GM12891 (cell line): ENCODE results near the gene EGFLAM.

ENCODE experiments used
- DNase-seq: peaks from one replicate; pipeline ENCODE4 v3.0.0; 2011; ENCODE audit warnings: low spot score; ENCODE audit not compliant: insufficient read length
- FAIRE-seq: peaks from 2 replicates; lab custom pipeline; 2011; peaks lifted over from hg19 to GRCh38; lab: Jason Lieb, UNC
- PAX5 ChIP-seq: IDR thresholded peaks from 2 replicates; pipeline ENCODE4 v1.6.1; 2011; ENCODE audit warnings: low read length, moderate library complexity, mild to moderate bottlenecking; ENCODE audit not compliant: insufficient read depth, severe bottlenecking
- POLR2A ChIP-seq: IDR thresholded peaks from 2 replicates; pipeline ENCODE4 v1.6.1; 2011; ENCODE audit warnings: low read depth, low read length, control low read depth
- POLR2AphosphoS5 ChIP-seq: IDR thresholded peaks from 2 replicates; pipeline ENCODE4 v1.6.1; 2011; ENCODE audit warnings: low read depth, low read length, control low read depth
- POU2F2 ChIP-seq: IDR thresholded peaks from 2 replicates; pipeline ENCODE4 v1.6.1; 2011; ENCODE audit warnings: low read depth, mild to moderate bottlenecking, control low read depth, low read length, moderate library complexity
- SPI1 ChIP-seq: IDR thresholded peaks from 2 replicates; pipeline ENCODE4 v1.6.1; 2011; ENCODE audit warnings: low read depth, low read length, control low read depth
- TAF1 ChIP-seq: IDR thresholded peaks from 2 replicates; pipeline ENCODE4 v1.6.1; 2011; ENCODE audit warnings: low read depth, low read length, control low read depth

The EGFLAM gene

DNA sequence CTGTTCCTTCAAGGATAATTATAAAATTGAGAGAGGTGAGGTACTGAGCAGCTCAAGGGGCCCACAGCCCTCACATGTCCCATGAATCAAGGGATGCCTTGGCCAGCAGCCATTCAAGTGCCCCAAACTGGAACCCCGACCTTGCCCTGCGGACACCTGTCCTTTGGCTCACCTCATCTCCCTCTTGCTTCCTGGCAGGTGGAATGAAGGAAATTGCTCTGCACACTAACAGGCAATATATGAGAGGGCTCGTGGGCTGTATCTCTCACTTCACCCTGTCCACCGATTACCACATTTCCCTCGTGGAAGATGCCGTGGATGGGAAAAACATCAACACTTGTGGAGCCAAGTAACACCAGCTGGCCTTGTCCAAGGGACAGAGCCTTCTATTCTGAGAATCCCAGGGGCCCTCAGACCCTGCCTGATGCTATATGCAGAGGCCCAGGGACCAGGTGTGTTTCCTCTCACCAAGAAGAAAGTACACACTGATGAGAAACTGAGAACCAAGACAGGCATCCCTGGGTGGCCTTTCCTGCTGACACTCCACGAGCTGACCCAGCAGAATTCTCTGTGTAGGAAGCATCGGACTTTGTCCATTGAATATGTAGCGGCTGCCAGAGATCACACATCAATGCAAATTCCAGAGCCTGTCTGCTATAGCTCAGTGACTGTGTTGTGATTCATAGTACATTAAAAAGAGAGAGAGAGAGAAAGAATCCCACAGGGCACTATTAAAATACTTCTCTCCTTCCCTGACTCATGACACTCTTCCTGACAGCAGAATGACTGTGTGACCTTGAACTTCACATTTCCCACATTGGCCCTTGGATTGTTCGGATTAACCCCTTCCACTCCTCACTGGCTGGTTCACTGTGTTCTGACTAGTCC, 205.5 kb downstream of the EGFLAM start:
- no peak for TF ChIP-seq POLR2A
- no peak for TF ChIP-seq SPI1
- TF ChIP-seq TAF1: no peak
- no peak for TF ChIP-seq POLR2AphosphoS5
- TF ChIP-seq PAX5: no peak
- no peak for TF ChIP-seq POU2F2
- no peak for DNase-seq
- no peak for FAIRE-seq

DNA sequence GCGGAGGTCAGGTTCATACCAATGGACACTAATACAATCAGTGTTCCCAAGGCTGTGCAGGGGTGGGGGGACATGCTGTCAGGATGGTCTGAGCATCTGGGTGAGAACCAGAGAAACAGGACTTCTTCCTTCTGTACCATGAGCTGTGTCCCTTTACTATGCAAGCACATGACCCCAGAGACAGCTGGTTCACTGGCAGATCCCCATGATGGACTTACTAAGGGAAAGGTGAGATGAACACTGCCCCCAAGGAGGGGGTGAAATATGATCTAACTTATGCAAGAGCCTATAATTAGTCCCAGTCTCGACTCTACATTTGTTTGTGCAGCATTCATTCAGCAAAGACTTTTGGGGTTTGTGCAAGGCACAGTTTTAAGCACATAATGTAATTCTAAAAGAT, 206.7 kb downstream of the EGFLAM start:
- DNase-seq (no peak), FAIRE-seq (no peak)
- no peak for TF ChIP-seq POLR2A
- no peak for TF ChIP-seq POU2F2
- no peak for TF ChIP-seq POLR2AphosphoS5
- TF ChIP-seq SPI1: no peak
- no peak for TF ChIP-seq TAF1
- no peak for TF ChIP-seq PAX5

DNA sequence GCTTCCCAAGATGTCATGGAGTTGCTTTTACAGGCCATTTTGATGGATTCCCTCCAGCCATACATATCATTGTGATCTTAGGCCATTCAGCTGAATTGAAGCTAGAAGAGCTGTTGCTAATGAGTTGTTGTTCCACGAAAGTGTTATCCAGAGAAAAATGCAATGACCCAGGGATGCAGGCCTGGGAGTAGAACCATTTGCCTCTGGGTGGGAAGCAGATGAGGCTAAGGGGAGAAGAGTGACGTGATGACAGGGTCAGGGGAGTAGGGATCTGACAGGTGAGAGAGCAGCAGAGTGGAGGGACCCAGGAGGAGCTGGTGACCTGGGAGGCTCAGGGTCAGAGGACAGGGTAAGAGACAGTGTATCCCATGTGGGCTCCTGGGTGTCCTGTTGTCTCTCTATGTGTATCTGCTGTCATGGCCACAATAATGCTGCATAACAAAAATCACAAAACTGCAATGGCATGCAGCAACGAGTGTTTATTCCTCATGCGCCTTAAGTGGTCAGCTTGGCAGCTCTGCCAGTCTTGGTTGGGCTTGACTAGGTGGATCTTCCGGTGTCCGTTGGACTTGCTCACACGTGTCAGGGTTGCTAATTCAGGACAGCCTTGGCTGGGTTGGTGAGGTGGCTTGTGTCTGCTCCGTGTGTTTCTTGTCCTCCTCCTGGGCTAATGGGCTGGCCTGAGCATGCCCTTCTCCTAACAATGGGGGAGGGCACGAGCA, 207.5 kb downstream of the EGFLAM start:
- TF ChIP-seq POLR2A: no peak
- no peak for TF ChIP-seq PAX5
- no peak for TF ChIP-seq SPI1
- no peak for TF ChIP-seq TAF1
- TF ChIP-seq POLR2AphosphoS5: no peak
- no peak for TF ChIP-seq POU2F2
- DNase-seq (no peak), FAIRE-seq (no peak)

DNA sequence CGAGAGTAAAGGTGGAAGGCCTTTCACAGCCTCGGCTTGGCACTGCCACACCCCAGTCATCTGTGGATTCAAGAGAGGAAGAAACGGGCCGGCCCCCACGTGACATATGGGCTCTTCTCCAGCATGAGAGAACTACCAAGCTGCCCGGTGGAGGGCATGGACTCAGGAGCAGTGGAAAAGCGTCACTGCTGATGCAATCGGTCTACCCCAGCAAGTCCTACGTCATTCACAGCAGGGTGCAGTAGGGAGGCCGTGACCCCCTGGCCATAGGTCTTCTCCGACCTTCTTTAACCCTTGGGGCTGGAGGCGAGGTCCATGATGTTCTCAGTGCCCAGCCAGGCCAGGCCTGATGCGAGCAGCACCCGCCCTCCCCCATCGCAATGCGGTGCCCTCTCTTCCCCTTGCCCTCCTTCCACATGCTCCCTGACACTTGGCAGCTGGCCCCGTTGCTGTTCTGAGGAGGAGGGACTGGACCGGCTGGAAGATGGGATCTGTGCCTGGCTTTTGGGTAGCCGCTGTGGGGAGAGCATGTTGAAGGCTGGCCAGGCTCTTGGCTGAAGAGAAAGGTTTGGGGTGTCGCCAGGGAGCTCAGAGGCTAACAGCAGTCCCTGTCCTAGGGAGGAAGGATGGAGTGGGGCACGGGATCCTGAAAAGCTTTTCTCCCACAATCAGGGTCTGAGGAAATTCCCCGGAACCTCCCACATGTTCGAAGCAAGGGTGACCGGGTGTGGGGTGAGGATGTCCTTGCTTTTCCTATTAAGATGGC, 208.2 kb downstream of the EGFLAM start:
- TF ChIP-seq POLR2A (no peak), POU2F2 (no peak), SPI1 (no peak), POLR2AphosphoS5 (no peak), PAX5 (no peak), TAF1 (no peak)
- DNase-seq: no peak
- no peak for FAIRE-seq

DNA sequence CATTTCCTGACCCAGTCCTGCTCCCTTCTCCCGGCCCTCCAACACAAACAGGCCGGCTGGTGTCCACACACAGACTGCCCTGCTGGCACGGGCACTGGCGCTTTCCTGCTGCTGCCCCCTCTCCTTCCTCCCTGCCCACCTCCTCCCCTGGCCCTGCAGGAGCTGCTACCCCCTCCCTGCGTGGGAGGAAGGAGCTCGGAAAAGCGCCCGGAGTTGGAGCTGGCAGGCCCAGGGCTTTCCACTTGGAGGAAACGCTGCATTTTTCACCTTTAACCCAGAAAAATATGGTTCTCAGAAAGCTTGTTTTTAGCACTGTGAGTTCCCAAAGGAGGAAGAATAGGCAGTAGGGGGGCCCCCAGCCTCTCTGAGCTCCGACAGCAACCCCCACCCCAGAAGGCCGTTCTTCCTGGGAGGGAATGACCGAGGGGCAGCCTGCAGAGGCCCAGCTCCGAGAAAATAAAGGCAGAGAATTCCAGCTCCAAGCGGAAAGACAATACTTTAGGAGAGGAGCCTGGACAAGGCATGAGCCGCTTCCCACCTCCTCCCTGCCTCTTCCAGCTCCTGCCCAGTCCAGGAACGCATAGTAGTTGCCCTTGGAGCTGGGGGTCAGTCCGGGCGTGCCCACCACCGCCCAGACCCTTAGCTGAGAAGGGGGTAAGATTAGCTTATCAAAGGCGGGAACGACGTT, 209.1 kb downstream of the EGFLAM start:
- no peak for DNase-seq
- TF ChIP-seq POU2F2: no peak
- no peak for TF ChIP-seq POLR2A
- no peak for TF ChIP-seq PAX5
- no peak for TF ChIP-seq SPI1
- no peak for TF ChIP-seq POLR2AphosphoS5
- TF ChIP-seq TAF1: no peak
- no peak for FAIRE-seq

DNA sequence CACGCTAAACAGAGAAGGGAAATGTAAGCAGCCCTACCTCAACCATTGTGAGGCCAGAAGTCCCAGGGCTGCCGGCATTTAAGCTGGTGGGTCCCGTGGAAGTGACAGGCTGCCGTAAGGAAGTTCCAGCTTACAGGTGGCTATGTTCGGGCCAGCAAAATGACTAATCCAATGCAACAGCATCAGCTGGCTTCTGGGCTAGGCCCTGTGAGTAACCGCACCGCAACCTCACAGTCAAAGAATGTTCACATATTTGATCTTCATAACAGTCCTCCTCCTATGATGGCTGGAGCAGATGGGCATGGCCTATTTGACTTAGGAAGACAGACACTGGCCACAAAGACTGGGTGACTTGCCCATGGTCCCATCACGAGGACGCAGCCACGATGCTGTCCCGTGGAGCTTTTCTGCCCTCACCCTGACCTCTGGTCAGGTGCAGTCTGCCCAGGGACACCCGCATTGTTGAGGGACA, 209.9 kb downstream of the EGFLAM start:
- FAIRE-seq: no peak
- TF ChIP-seq SPI1: no peak
- no peak for TF ChIP-seq PAX5
- no peak for TF ChIP-seq TAF1
- TF ChIP-seq POLR2AphosphoS5: no peak
- no peak for TF ChIP-seq POU2F2
- no peak for TF ChIP-seq POLR2A
- DNase-seq: no peak

DNA sequence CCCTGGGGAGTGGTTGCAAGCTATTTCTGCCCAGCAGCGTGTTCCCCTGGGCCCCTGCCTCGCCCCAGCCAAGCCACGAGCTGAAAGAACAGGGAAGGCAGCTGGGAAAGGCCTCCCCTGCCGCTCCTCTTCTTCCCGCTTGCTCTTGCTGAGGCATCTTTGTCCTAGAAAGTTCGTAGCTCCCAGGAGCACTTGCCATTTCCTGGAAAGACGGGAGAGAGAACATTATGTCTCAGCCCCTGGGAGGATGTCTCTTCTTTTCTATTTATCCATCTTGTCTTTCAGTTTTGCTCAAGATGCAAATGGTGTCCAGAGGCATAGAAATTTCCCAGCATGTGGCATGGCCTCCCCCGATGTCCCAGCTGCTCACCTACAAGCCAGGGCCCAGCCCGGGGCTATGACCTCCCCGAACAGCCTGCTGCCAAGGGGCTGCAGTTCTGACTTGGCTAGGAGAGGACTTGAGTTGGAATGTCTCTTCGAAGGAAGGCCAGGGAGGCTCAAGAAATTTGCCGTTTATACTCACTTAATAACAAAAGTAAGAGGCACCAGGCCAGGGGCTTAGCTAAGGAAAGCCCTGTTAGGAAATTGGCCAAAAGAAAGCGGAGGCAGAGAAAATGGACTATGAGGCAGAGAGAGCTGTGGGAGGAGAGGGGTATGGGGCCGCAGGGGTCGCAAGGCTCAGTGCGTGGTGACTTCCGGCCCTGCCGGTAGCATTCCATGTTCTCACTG, 210.8 kb downstream of the EGFLAM start:
- FAIRE-seq (no peak), DNase-seq (no peak)
- TF ChIP-seq POLR2A: no peak

DNA sequence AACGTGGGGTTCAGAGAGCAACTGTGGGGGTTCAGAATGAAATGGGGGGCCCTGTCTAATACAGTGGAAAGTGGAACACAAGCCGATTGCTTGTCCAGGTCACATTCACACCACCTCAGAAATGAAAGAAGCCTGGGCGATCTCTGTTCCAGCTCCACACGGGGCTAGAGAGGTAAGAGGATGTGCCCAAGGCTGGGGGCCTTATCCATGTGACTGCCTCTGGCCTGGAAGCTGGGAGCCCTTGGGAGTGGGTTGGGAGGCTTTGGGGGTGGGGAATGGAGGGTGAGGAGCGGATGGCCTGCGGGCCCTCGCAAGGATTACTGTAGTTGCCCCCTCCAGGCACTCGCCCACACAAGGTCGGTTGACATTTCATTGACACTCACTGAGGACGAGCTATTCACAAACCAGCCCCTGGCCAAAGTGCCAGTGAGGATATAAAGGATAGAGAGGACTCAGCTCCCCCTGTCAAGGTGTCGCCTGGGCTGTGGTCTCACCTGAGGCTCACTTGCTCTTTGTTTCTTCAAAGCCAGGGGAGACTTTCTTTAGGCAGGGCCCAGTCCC, 211.4 kb downstream of the EGFLAM start:
- TF ChIP-seq POLR2A: no peak
- no peak for TF ChIP-seq POLR2AphosphoS5
- no peak for TF ChIP-seq PAX5
- no peak for TF ChIP-seq POU2F2
- no peak for TF ChIP-seq TAF1
- TF ChIP-seq SPI1: no peak
- no peak for FAIRE-seq
- no peak for DNase-seq
